ENCODE results near the gene MPHOSPH10.
"Not testable (repeated sequence)": the region's sequence is repeated elsewhere in the genome, so short reads cannot be mapped to it uniquely, and the experiment has no call there.

MPHOSPH10 gene

GRCh38 chr2:71101656-71102055 is 28.8 kb upstream of the MPHOSPH10 start:
- peak overlapping the region; percentile 36; the same call in 1 of the 2 replicates for H3K27ac ChIP-seq (ENCODE audit: low read depth, low read length)
- H3K27me3 ChIP-seq (ENCODE audit: insufficient read depth, low read length) = no peaks in the 10 kb centered on the region
- no peak overlapping the region for H3K4me3 ChIP-seq (ENCODE audit: low read depth, low read length)
- no peaks in the 10 kb centered on the region for H3K79me2 ChIP-seq (ENCODE audit: control insufficient read depth, insufficient read depth, low read length, unreplicated experiment)
- H3K36me3 ChIP-seq (ENCODE audit: insufficient read depth, low read length) = no peaks in the 10 kb centered on the region
- peak overlapping the region; percentile 1 for H2AFZ ChIP-seq (ENCODE audit: low read length, unreplicated experiment)
- peaks cover 11% of the 10 kb centered on the region for H3K4me1 ChIP-seq (ENCODE audit: control insufficient read depth, insufficient read depth, low read length, unreplicated experiment)

GRCh38 chr2:71102981-71103681 is 27.3 kb upstream of the MPHOSPH10 start:
- H3K27me3 ChIP-seq (ENCODE audit: insufficient read depth, low read length) = no peaks in the 10 kb centered on the region
- H3K4me1 ChIP-seq (ENCODE audit: control insufficient read depth, insufficient read depth, low read length, unreplicated experiment) = peaks cover 11% of the 10 kb centered on the region
- H3K4me3 ChIP-seq (ENCODE audit: low read depth, low read length) = no peak overlapping the region
- H3K27ac ChIP-seq (ENCODE audit: low read depth, low read length) = no peak overlapping the region
- H3K79me2 ChIP-seq (ENCODE audit: control insufficient read depth, insufficient read depth, low read length, unreplicated experiment) = no peaks in the 10 kb centered on the region
- no peak overlapping the region for H2AFZ ChIP-seq (ENCODE audit: low read length, unreplicated experiment)
- no peaks in the 10 kb centered on the region for H3K36me3 ChIP-seq (ENCODE audit: insufficient read depth, low read length)

- H3K79me2 ChIP-seq (ENCODE audit: control insufficient read depth, insufficient read depth, low read length, unreplicated experiment) = no peaks in the 10 kb centered on the region
- no peak overlapping the region for H3K4me3 ChIP-seq (ENCODE audit: low read depth, low read length)
- H3K27me3 ChIP-seq (ENCODE audit: insufficient read depth, low read length) = no peaks in the 10 kb centered on the region
- H3K27ac ChIP-seq (ENCODE audit: low read depth, low read length) = no peak overlapping the region
- peaks cover 11% of the 10 kb centered on the region for H3K4me1 ChIP-seq (ENCODE audit: control insufficient read depth, insufficient read depth, low read length, unreplicated experiment)
- no peak overlapping the region for H2AFZ ChIP-seq (ENCODE audit: low read length, unreplicated experiment)
- H3K36me3 ChIP-seq (ENCODE audit: insufficient read depth, low read length) = no peaks in the 10 kb centered on the region
Observed at GRCh38 chr2:71103809-71104208, 26.6 kb upstream of the MPHOSPH10 start.

- H3K4me3 ChIP-seq (ENCODE audit: low read depth, low read length); H3K4me1 ChIP-seq (ENCODE audit: control insufficient read depth, insufficient read depth, low read length, unreplicated experiment); H3K27ac ChIP-seq (ENCODE audit: low read depth, low read length); H3K79me2 ChIP-seq (ENCODE audit: control insufficient read depth, insufficient read depth, low read length, unreplicated experiment); H3K27me3 ChIP-seq (ENCODE audit: insufficient read depth, low read length); H2AFZ ChIP-seq (ENCODE audit: low read length, unreplicated experiment); H3K36me3 ChIP-seq (ENCODE audit: insufficient read depth, low read length): not testable (repeated sequence)
Observed at GRCh38 chr2:71106463-71106862, 24.0 kb upstream of the MPHOSPH10 start.

GRCh38 chr2:71108091-71108490 is 22.3 kb upstream of the MPHOSPH10 start:
- Histone ChIP-seq H3K27me3 (ENCODE audit: insufficient read depth, low read length) (no peaks in the 10 kb centered on the region), H3K79me2 (ENCODE audit: control insufficient read depth, insufficient read depth, low read length, unreplicated experiment) (no peaks in the 10 kb centered on the region), H3K36me3 (ENCODE audit: insufficient read depth, low read length) (peaks cover 8% of the 10 kb centered on the region; the same call in 1 of the 2 replicates), H3K27ac (ENCODE audit: low read depth, low read length) (no peak overlapping the region), H3K4me1 (ENCODE audit: control insufficient read depth, insufficient read depth, low read length, unreplicated experiment) (no peaks in the 10 kb centered on the region), H2AFZ (ENCODE audit: low read length, unreplicated experiment) (no peak overlapping the region), H3K4me3 (ENCODE audit: low read depth, low read length) (no peak overlapping the region)

- no peaks in the 10 kb centered on the region for H3K4me1 ChIP-seq (ENCODE audit: control insufficient read depth, insufficient read depth, low read length, unreplicated experiment)
- H3K79me2 ChIP-seq (ENCODE audit: control insufficient read depth, insufficient read depth, low read length, unreplicated experiment) = no peaks in the 10 kb centered on the region
- H3K4me3 ChIP-seq (ENCODE audit: low read depth, low read length) = no peak overlapping the region
- no peak overlapping the region for H2AFZ ChIP-seq (ENCODE audit: low read length, unreplicated experiment)
- no peaks in the 10 kb centered on the region for H3K27me3 ChIP-seq (ENCODE audit: insufficient read depth, low read length)
- peaks cover 25% of the 10 kb centered on the region for H3K36me3 ChIP-seq (ENCODE audit: insufficient read depth, low read length)
- H3K27ac ChIP-seq (ENCODE audit: low read depth, low read length) = no peak overlapping the region
Observed at GRCh38 chr2:71113843-71114242, 16.6 kb upstream of the MPHOSPH10 start.

- H3K27me3 ChIP-seq (ENCODE audit: insufficient read depth, low read length) = no peaks in the 10 kb centered on the region
- H3K79me2 ChIP-seq (ENCODE audit: control insufficient read depth, insufficient read depth, low read length, unreplicated experiment) = peaks cover 4% of the 10 kb centered on the region
- H3K4me1 ChIP-seq (ENCODE audit: control insufficient read depth, insufficient read depth, low read length, unreplicated experiment) = no peaks in the 10 kb centered on the region
- H2AFZ ChIP-seq (ENCODE audit: low read length, unreplicated experiment) = no peak overlapping the region
- H3K4me3 ChIP-seq (ENCODE audit: low read depth, low read length) = no peak overlapping the region
- no peak overlapping the region for H3K27ac ChIP-seq (ENCODE audit: low read depth, low read length)
- H3K36me3 ChIP-seq (ENCODE audit: insufficient read depth, low read length) = peaks cover 26% of the 10 kb centered on the region
Observed at GRCh38 chr2:71117063-71117462, 13.4 kb upstream of the MPHOSPH10 start.

GRCh38 chr2:71120195-71120594 is 10.2 kb upstream of the MPHOSPH10 start:
- H3K79me2 ChIP-seq (ENCODE audit: control insufficient read depth, insufficient read depth, low read length, unreplicated experiment) = peaks cover 4% of the 10 kb centered on the region
- H3K27me3 ChIP-seq (ENCODE audit: insufficient read depth, low read length) = no peaks in the 10 kb centered on the region
- peaks cover 17% of the 10 kb centered on the region; the same call in 1 of the 2 replicates for H3K36me3 ChIP-seq (ENCODE audit: insufficient read depth, low read length)
- peaks cover 12% of the 10 kb centered on the region for H3K4me1 ChIP-seq (ENCODE audit: control insufficient read depth, insufficient read depth, low read length, unreplicated experiment)
- no peak overlapping the region for H3K27ac ChIP-seq (ENCODE audit: low read depth, low read length)
- no peak overlapping the region for H3K4me3 ChIP-seq (ENCODE audit: low read depth, low read length)
- no peak overlapping the region for H2AFZ ChIP-seq (ENCODE audit: low read length, unreplicated experiment)

- Histone ChIP-seq H3K36me3 (ENCODE audit: insufficient read depth, low read length) (peaks cover 17% of the 10 kb centered on the region; the same call in 1 of the 2 replicates), H3K27me3 (ENCODE audit: insufficient read depth, low read length) (no peaks in the 10 kb centered on the region), H3K4me3 (ENCODE audit: low read depth, low read length) (no peak overlapping the region), H2AFZ (ENCODE audit: low read length, unreplicated experiment) (no peak overlapping the region), H3K4me1 (ENCODE audit: control insufficient read depth, insufficient read depth, low read length, unreplicated experiment) (peaks cover 12% of the 10 kb centered on the region), H3K27ac (ENCODE audit: low read depth, low read length) (no peak overlapping the region), H3K79me2 (ENCODE audit: control insufficient read depth, insufficient read depth, low read length, unreplicated experiment) (peaks cover 11% of the 10 kb centered on the region)
Observed at GRCh38 chr2:71121479-71121878, 9.0 kb upstream of the MPHOSPH10 start.

- Histone ChIP-seq H3K36me3 (ENCODE audit: insufficient read depth, low read length) (peaks cover 11% of the 10 kb centered on the region; the same call in 1 of the 2 replicates), H3K4me1 (ENCODE audit: control insufficient read depth, insufficient read depth, low read length, unreplicated experiment) (peaks cover 12% of the 10 kb centered on the region), H2AFZ (ENCODE audit: low read length, unreplicated experiment) (no peak overlapping the region), H3K27ac (ENCODE audit: low read depth, low read length) (no peak overlapping the region), H3K79me2 (ENCODE audit: control insufficient read depth, insufficient read depth, low read length, unreplicated experiment) (peaks cover 21% of the 10 kb centered on the region), H3K27me3 (ENCODE audit: insufficient read depth, low read length) (no peaks in the 10 kb centered on the region), H3K4me3 (ENCODE audit: low read depth, low read length) (peak overlapping the region; percentile 6; the same call in 1 of the 2 replicates)
Observed at GRCh38 chr2:71122387-71123298, 7.8 kb upstream of the MPHOSPH10 start.
